Ishikawa (cell line): ENCODE results near the gene CHODL.

Experiments used
- CEBPB ChIP-seq: IDR thresholded peaks from 2 replicates; pipeline ENCODE4 v1.6.1; 2012
- CREB1 ChIP-seq: IDR thresholded peaks from 2 replicates; pipeline ENCODE4 v1.6.1; 2012; ENCODE audit warnings: low read depth
- EGR1 ChIP-seq: IDR thresholded peaks from 2 replicates; pipeline ENCODE4 v1.6.1; 2012
- EP300 ChIP-seq: IDR thresholded peaks from 2 replicates; pipeline ENCODE4 v1.6.1; 2012; ENCODE audit warnings: borderline replicate concordance
- FOXM1 ChIP-seq: IDR thresholded peaks from 2 replicates; pipeline ENCODE4 v1.6.1; 2012; ENCODE audit warnings: low read depth, borderline replicate concordance
- NFIC ChIP-seq: IDR thresholded peaks from 2 replicates; pipeline ENCODE4 v1.6.1; 2012
- RAD21 ChIP-seq: IDR thresholded peaks from 2 replicates; pipeline ENCODE4 v1.6.1; 2012; ENCODE audit warnings: low read depth
- REST ChIP-seq: IDR thresholded peaks from 2 replicates; pipeline ENCODE4 v1.6.1; 2012; ENCODE audit warnings: low read depth, mild to moderate bottlenecking
- TAF1 ChIP-seq: IDR thresholded peaks from 2 replicates; pipeline ENCODE4 v1.6.1; 2012; ENCODE audit warnings: low read depth, mild to moderate bottlenecking
- TCF12 ChIP-seq: IDR thresholded peaks from 2 replicates; pipeline ENCODE4 v1.6.1; 2012; ENCODE audit warnings: low read depth
- TEAD4 ChIP-seq: IDR thresholded peaks from 2 replicates; pipeline ENCODE4 v1.6.1; 2012
- USF1 ChIP-seq: IDR thresholded peaks from 2 replicates; pipeline ENCODE4 v1.6.1; 2012
- YY1 ChIP-seq: IDR thresholded peaks from 2 replicates; pipeline ENCODE4 v1.6.1; 2012; ENCODE audit warnings: low read depth
- ZBTB7A ChIP-seq: IDR thresholded peaks from 2 replicates; pipeline ENCODE4 v1.6.1; 2012; ENCODE audit warnings: low read depth
- TF ChIP-seq, protein P1 (sequence below): IDR thresholded peaks from 2 replicates; pipeline ENCODE4 v1.6.1; 2012

Gene CHODL, protein sequence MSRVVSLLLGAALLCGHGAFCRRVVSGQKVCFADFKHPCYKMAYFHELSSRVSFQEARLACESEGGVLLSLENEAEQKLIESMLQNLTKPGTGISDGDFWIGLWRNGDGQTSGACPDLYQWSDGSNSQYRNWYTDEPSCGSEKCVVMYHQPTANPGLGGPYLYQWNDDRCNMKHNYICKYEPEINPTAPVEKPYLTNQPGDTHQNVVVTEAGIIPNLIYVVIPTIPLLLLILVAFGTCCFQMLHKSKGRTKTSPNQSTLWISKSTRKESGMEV

GRCh38 chr21:18244671-18245463, at the start of gene CHODL:
Gene CHODL, plus strand, starts transcription at chr21:18244833. Its CDS starts 391 bp downstream, at chr21:18245224.
- TF ChIP-seq YY1 (no peak), RAD21 (no peak), TAF1 (no peak), EP300 (no peak)
- TF ChIP-seq, protein P1, sequence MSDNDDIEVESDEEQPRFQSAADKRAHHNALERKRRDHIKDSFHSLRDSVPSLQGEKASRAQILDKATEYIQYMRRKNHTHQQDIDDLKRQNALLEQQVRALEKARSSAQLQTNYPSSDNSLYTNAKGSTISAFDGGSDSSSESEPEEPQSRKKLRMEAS, result peak; percentile 13; the same call in 1 of the 2 replicates

DNA sequence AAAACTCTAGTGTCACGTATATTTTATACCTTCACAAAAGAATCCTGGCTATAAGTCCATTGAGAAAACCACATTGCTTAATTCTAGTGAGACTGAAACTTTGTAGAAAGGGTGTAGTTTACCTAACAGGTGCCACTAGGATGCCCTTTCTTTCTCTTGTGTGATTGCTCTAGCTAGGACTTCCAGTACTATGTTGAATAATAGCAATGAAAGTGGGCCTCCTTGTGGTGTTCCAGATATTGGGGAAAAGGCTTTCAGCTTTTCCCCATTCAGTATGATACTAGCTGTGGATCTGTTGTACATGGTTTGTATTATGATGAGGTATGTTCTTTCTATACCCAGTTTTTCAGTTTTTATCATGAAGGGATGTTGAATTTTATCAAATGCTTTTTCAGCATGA, 39.7 kb upstream of the CHODL start:
- TF ChIP-seq TEAD4, result no peak
- TF ChIP-seq FOXM1, result no peak
- no peak for TF ChIP-seq RAD21
- no peak for TF ChIP-seq ZBTB7A
- no peak for TF ChIP-seq TCF12
- TF ChIP-seq, protein P1, result no peak
- no peak for TF ChIP-seq YY1
- TF ChIP-seq EP300, result no peak
- TF ChIP-seq USF1, result no peak
- TF ChIP-seq CEBPB, result no peak
- TF ChIP-seq CREB1, result no peak
- no peak for TF ChIP-seq REST
- TF ChIP-seq TAF1, result no peak
- no peak for TF ChIP-seq EGR1
- TF ChIP-seq NFIC, result no peak

DNA sequence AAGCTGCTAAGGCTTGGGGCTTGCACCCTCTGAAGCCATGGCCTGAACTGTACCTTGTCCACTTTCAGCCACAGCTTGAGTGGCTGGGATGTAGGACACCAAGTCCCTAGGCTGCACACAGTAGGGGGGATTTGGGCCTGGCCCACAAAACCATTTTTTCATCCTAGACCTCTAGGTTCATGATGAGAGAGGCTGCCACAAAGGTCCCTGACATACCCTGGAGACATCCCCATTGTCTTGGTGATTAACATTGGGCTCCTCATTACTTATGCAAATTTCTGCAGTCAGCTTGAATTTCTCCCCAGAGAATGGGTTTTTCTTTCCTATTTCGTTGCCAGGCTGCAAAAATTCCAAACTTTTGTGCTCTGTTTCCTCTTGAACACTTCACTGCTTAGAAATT, 26.3 kb upstream of the CHODL start:
- TF ChIP-seq USF1 (no peak), EP300 (no peak), YY1 (no peak), ZBTB7A (no peak), EGR1 (no peak), TAF1 (no peak), TCF12 (no peak), REST (no peak), TEAD4 (no peak), FOXM1 (no peak), RAD21 (no peak), CREB1 (no peak), NFIC (no peak), CEBPB (no peak)
- TF ChIP-seq, protein P1, result no peak

DNA sequence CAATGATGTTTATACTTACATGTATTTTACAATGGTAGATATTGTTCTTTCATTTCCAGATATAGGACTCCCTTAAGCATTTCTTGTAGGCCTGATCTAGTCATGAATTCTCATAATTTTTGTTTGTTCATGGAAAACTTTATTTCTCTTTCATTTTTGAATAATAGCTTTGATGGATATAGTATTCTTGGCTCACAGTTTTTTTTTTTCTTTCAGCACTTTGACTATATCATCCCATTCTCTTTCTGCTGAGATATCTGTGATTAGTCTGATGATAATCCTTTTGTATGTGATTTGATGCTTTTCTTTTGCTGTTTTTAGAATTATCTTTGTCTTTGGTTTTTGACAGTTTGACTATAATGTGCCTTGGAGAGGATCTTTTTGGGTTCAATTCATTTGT, 24.1 kb upstream of the CHODL start:
- TF ChIP-seq RAD21 (no peak), TAF1 (no peak), YY1 (no peak), NFIC (no peak), TCF12 (no peak), EP300 (no peak), ZBTB7A (no peak), TEAD4 (no peak), EGR1 (no peak), CEBPB (no peak)
- TF ChIP-seq, protein P1, result no peak

- no peak for TF ChIP-seq EP300
- TF ChIP-seq TCF12, result no peak
- no peak for TF ChIP-seq CEBPB
- no peak for TF ChIP-seq YY1
- no peak for TF ChIP-seq NFIC
- TF ChIP-seq FOXM1, result no peak
- TF ChIP-seq RAD21, result no peak
Measured at GRCh38 chr21:18222346-18222745, 22.3 kb upstream of the CHODL start.
